RPMI8226 (cell line): ENCODE data around the gene HS3ST4.

Experiments used
- DNase-seq: peaks from one replicate; pipeline ENCODE4 v3.0.0-alpha.2; 2015

HS3ST4 gene

DNA sequence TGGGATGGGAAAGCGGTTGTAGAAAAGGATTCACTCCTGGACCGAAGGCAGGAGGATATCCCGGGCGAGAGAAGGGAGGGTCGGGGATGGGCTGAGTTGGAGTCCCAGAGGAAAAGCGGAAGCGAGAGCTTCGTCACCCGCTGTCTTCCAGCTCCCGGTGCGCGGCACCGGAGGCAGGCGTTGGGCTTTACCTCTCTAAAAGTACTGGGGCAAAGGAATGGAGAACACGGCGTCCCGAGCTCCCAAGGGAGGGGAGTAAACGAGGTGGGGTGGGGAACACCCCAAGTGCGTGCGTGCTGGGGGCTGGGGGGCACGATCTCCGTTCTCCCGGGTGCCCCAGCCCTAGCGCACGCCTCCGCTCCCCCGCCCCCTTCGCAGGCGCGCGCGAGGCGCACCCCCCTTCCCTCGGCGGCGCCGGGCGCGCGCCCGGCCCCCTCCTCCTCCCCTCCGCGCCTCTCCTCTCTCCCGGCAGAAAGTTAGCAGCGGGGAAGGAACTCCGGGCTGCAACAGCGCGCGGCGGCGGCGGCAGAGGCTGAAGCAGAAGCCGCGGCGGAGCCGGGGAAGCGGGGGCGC is at the start of gene HS3ST4:
TSS of gene HS3ST4 (plus strand) at position 441 of the 573 bp plus-strand sequence.
- DNase-seq, result no peak

DNA sequence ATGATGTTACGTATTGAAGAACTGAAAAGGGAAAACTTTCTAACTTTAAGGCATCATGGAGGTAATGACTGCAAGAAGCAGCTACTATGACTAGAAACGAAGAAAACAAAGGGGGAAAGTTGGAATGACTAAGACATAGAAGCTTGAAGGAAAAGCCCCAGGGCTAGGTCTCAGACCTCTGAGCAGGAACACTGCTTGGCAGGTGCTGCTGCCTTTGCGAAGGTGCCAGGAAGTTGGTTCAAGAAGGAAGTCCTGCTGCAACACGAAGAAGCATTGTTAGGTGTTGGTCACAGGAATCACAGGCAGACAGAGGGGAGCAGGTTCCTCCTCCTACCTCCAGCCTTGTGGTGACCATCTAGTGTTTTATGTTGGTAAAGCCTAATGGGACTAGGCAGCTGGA is 48.1 kb upstream of the HS3ST4 start:
- DNase-seq, result no peak

DNA sequence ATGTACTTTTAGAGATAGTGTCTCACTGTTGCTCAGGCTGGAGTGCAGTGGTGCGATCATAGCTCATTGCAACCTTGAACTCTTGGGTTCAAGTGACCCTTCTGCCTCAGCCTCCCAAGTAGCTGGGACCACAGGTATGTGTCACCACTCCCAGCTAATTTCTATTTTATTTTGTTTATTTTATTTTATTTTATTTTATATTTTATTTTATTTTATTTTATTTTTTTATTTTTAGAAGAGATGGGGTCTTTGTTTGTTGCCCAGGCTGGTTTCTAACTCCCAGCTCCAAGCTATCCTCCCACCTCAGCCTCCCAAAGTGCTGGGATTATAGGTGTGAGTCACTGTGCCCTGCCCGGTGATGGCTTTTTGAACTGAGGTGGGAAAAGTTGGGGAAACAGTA is 35.1 kb upstream of the HS3ST4 start:
- DNase-seq, result no peak

DNA sequence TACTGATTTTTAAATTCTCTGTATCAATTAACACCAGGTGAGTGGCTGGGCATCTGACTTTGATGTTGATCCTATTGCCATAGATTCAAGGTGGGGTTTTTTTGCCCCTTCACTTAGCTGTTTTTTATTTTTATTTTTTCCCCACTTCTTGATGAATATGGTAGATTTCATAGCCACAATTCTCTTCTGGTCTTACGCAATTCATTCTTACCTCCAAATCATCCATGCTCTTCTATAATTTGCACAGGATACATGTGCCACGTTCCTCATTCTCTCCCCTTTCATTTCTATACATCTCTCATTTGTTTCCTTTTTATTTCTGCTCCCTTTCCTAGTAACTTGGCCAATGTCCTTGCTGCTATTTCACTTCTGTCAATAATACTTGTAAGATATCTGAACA is 14.9 kb upstream of the HS3ST4 start:
- DNase-seq, result no peak

DNA sequence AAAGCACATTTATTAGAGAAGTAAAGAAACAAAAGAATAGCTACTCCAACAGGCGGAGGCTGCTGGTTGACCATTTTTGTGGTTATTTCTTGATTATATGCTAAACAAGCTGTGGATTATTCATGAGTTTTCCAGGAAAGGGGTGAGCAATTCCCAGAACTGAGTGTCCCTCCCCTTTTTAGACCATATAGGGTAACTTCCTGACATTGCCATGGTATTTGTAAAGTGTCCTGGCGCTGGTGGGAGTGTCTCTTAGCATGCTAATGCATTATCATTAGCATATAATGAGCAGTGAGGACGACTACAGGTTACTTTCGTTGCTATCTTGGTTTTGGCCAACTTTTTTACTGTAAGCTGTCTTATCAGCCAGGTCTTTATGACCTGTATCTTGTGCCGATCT is 12.2 kb upstream of the HS3ST4 start:
- no peak for DNase-seq

DNA sequence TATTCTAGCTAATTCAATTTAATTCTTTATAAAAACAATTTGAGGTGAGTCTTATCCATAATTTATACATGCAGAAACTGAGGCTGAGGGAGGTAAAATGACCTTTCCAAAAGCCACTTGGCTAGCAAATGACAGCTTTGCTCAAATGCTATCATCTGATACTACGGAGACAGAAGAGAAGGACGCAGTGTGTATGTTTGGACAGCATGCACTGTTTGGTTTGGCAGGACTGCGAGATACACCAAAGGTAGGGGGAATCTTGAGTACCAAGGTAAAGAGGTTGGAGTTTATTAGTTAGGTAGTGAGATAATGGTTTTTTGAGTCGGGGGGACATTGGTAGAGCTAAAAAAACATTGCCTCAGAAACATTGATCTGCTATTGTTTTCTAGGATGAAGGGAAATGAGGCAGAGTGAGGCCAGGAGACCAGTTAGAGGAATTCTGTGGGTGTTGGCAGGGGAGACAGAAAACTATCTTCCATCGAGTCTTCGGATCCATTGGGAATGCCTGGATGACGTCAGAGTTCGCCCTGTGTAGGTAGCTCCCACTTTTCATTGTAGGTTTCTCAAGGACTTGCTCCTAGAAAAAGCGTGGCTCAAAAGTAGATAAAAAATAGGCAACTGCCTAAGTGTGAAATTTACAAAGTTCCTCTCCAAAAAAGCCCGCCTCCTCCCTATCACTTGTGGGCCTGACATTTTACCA is 2.5 kb upstream of the HS3ST4 start:
- no peak for DNase-seq

DNA sequence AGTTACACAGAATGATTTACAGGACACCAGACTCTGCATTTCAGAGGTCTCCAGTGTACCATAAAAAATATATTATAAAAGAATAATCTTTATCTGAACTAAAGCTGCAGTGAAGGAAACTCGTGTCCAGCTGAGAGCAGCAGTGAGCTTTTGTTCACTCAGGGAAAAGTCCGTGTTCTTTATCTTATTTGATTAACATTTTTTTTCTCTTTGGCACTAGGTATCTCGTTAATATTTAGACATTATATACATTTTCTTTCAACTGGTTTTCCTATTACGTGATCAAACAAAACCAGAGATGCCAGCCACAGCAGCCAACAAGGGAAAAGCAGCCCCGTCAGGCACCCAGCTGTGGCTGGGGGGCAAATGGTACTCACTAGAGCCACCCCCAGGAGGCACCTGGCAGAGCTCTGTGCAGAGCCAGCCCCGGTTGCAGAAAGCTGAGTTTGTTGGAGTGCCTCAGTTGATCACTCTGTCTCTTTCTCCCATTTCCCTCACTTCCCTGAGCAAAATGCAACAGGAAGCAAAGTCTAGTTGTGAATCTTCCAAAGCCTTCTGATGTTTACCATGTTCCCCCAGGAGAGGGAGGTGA is 1.1 kb upstream of the HS3ST4 start:
- no peak for DNase-seq

DNA sequence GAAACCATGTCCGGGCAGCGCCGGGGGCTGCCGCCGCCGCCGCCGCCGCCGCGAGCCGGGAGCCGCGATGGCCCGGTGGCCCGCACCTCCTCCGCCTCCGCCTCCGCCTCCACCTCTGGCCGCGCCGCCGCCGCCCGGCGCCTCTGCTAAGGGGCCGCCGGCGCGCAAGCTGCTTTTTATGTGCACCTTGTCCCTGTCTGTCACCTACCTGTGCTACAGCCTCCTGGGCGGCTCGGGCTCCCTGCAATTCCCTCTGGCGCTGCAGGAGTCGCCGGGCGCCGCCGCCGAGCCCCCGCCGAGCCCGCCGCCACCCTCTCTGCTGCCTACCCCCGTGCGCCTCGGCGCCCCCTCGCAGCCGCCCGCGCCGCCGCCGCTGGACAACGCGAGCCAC is 587 bp downstream of the HS3ST4 start:
- no peak for DNase-seq

DNA sequence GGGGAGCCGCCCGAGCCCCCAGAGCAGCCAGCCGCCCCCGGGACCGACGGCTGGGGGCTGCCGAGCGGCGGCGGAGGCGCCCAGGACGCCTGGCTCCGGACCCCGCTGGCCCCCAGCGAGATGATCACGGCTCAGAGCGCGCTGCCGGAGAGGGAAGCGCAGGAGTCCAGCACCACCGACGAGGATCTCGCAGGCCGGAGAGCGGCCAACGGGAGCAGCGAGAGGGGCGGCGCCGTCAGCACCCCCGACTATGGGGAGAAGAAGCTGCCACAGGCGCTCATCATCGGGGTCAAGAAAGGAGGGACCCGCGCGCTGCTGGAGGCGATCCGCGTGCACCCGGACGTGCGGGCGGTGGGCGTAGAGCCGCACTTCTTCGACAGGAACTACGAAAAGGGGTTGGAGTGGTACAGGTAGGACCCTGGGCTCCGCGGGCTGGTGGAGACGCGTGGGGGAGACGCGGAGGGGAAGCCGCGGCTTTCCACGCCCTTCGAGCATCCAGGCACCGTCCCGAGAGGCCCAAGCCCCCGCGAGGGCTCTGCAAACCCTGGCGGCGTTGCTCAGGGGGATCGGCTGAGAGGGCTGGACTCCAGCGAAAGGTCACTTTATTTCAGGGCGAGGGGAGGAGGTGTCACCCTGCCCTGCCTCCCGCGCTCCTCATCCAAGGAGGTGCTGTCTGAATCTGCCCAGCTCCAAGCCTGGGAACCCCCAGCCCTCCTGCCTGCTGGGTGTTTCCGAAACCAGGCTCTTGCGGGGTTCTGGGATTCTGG is 1.2 kb downstream of the HS3ST4 start:
- DNase-seq, result no peak

DNA sequence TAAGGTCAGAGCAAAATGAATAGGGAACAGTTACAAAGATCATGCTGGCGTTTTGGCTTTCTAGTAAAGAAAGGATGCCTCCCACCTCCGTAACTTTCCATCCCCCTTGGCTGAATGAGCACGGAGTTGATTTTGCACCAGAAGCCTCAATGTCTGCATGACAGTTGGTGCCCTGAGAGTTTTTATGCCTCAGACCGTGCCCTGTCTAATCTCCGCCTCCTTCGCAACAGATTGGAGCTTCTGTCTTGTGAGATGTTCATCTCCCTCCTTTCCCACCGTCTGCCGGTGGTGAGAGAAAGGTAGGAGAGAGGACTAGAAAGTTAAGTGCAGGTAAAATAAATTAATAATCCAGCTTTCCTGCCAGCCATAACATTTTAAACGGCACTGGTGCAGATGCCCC is 1.9 kb downstream of the HS3ST4 start:
- no peak for DNase-seq

DNA sequence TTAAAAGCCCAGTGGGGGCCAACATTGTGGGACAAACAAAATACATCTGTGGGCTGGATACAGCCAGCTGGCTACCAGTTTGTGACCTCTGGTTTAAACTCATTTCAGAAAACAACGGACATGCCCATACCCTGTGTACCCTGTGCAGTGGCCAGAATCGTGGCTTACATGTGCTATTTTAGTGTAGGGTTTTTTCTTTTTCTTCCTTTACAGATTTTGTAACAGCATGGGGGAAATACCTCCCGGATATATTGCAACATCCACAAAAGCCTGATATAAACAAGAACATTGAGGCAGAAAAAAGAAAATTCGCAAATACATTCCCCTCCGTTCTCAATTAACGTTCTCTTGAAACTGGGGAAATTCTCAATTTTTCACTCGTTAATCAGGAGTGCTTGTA is 7.3 kb downstream of the HS3ST4 start:
- DNase-seq, result no peak

DNA sequence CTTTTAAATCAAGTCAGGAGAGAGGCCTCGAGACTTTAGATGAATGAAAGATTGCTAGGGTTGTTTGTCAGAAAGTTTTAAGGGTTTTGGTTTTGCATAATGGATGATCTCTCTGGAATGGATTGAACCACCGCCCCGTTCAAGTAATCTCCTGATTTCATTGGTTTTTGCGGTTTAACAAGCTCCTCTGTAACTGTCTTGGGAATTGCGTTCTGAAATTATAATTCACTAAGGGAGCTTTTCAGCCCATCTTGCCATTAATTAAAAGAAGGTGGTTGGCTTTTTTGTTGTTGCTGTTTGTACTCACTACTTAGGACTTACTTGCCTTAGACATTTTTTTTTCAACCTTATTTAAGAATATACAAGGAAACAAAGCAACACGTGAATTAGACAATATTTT is 8.8 kb downstream of the HS3ST4 start:
- DNase-seq, result no peak

DNA sequence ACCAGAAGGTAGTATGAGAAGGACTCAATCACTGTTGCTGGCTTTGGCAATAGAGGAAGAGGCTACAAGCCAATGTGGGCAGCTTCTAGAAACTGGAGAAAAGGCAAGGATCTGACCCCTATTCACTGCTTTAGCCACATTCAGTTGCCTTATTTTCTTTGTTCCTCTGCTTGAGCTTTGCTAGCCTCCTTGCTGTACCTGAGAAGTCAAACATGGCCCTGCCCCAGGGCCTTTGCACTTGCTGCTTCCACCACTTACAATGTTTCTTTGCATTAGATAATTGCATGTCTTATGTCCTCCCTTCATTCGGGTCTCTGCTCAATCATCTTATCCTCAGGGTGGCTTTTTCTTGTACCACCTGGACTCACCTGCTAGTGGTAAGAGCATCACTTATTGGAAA is 15.8 kb downstream of the HS3ST4 start:
- DNase-seq, result no peak

DNA sequence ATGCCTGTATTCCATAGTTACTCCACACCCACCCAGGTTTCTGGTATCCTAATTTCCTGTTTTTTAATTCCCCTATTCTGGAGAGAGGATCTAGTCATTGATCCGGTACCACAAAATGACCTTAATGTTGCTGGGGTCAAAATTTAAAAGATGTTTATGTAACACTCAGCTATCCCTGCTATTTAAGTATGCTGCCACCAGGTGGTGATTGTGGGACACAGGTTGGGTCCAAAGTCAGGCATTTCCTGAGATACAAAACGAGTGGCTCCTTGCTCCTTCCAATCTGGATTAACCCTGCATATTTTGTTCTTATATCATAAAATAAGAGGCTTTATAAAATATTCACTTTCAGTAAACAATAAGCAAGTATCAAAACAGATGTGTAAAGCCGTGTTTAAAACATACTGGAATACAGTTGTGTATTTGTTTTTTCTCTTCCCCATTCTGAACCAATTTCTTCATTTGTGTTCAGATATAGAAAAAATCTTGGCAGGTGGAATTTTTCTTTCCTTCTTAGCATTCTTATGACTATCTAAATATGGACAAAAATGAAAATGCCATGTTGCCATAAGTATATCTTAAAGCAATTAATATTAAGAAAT is 16.3 kb downstream of the HS3ST4 start:
- peak; percentile 31 for DNase-seq

DNA sequence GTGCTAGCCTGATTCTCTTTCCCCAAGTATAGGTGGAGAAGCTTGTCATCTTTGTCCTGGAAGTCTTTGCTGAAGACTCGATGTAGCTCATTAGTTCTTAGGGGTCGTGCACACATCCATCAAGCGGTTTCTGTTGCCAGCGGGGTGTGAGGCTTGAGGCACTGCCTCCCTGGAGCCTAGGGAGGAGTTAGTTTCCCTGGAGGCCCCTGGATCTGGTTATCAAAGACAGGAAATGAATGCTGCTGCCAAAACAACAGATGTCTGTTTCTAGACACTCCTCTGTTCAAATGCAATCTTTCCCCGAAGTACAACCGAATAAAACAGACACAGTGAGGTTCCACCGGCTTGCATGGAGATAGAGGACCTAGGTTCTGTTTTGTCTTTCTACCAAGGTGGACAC is 17.5 kb downstream of the HS3ST4 start:
- no peak for DNase-seq

DNA sequence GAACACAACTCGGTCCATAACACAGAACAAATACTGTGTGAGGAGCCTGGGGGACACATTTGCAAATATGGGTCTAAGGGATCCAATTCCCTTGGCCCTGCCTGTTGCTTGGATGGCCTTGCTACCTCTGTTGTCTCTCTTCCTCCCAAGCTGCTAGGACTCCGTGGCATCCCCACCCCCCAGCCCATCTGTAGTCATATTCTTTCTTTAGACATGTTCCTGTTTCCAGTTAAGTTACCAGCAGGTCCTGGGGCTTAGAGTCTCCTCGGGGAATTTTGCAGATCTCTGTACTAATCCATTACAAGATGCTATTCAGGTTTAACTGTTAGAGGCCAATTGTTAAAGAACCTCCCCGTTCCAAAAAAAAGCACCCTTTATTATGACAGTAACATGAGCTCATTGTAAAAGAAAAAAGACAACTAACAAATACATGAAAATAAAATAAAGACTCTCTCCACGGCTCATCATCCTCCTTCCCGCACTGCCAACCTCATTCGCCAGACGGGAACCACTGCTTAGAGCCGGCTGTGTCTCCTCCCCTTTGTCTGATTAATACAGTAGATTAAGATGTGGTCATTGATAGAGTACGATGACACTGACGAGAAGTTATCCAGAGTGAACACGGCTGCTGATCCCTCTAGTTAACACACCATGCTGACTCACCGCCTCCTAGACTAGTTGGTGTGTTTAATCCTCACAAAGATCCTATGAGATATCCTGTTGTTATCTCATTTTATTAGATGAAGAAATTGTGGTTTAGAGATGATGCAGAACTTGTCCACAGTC is 22.2 kb downstream of the HS3ST4 start:
- DNase-seq, result no peak

DNA sequence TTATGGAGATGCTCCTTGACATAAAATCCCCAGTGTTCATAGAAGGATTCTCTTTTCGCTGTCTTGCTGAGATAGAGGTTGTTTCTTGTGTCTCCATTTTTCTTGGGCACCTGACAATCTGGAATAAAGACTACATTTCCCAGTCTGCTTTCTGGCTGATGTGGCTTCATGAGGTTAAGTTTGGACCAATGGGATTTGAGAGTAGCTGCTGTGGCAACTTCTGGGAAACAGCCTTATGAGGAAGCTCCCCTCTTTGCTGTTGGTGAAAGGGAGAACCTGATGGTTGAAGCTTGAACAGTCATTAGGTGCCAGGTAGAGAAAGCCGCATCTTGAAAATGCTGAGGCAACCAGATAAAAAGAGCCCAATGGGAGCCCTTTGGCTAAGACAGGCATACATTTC is 24.4 kb downstream of the HS3ST4 start:
- no peak for DNase-seq

DNA sequence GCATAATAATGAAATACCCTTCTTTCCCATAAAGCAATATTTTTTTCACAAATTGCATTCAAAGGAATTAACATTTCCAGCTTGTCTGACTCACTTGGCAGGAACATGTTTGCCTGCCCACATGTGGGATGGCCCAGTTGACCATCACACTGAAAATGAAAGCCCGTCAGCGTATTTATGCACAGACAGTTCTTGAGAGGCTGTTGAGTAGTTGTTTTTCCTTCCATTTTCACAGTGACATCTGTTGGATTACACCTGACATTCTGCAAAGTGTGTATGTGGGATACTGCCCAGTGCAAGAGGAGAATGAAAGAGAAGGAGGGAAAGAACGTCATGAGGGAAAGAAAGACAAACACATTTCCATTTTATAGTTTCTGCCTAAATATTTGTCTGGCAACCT is 29.7 kb downstream of the HS3ST4 start:
- no peak for DNase-seq

DNA sequence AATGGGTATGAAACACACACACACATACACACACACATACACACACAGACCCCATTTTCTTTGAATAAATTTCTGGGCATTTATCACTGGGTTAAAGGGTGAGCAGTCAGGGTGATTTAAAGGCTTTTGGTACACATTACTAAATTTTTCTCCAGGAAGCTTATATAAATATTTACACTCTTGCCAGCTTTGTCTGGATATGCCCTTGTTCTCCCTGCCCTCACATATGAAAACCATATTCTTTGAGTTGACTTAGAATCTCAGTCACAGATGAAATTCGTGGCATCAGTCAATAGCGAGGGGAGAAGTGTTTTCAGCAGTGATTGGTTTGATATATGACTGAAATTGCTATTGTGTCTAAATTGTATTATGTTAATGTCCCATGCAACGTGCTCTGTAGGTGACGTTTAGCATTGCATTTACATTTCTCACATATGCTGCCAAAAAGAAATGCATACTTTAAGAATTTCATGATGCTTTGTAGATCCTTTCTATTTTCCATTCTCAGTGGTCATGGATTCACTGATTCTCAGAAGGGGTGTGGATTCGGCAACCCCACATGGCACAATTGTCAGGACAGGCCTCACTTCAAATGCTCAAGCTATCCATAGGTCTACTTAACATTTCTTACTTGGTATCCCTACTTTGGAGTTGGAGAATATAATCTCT is 34.8 kb downstream of the HS3ST4 start:
- DNase-seq, result no peak

DNA sequence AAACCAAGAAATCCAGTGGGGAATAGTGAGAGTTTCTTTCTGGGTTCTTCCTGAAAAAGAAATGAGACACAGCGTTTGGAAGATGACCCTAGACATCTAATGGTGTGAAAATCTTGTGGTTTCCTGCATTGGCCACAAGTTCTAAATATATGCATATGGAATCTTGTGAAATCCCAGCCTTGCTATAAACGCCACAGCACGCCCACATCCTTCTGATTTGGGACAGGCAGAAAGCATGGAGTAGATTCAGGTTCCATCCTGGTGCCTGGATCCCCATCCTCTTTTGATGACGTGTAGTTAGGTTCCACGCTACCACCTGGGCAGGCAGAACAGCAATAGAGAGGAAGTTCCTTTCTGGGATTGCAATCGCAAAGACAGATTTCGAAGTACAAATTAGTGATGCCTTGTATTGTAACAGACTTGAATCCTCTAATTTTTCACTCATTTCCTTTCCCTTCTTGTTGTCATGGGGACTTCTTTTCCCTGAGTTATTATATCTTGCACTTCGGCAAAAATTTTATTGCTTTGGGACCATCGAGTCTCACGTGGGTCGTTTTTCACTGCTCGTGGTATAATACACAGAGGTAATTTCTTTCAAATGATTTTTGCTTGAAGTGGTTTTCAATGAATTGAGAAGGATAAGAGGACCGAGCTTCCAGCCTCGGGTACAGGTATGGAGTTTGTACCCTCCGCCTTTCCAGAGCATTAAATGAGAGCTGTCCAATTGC is 37.6 kb downstream of the HS3ST4 start:
- no peak for DNase-seq

DNA sequence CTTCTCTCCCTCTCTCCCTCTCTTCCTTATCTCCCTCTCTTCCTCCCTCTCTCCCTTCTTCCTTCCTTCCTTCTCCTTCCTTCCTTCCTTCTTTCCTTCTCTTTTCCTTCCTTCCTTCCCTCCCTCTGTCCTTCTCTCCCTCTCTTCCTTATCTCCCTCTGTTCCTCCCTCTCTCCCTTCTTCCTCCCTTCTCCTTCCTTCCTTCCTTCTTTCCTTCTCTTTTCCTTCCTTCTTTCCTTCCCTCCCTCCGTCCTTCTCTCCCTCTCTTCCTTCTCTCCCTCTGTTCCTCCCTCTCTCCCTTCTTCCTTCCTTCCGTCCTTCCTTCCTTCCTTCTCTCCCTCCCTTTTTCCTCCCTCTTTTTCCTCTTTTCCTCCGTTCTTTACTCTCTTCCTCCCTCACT is 38.6 kb downstream of the HS3ST4 start:
- no peak for DNase-seq
